22Rv1 (cell line): Measurements from ENCODE around the gene COL23A1.

Source experiments
- H3K27ac ChIP-seq: fragments of 450-650 bp; 2 replicates; pipeline ENCODE4 v1.5.1; 2017
- ZFX ChIP-seq: fragments of 450-650 bp; IDR thresholded peaks from 2 replicates; pipeline ENCODE4 v1.6.1; 2017; ENCODE audit warnings: antibody characterized with exemption, borderline replicate concordance
- TF ChIP-seq, protein P1 (sequence below): fragments of 450-650 bp; IDR thresholded peaks from 2 replicates; pipeline ENCODE4 v1.5.1; 2017; ENCODE audit warnings: mild to moderate bottlenecking

COL23A1 gene

DNA sequence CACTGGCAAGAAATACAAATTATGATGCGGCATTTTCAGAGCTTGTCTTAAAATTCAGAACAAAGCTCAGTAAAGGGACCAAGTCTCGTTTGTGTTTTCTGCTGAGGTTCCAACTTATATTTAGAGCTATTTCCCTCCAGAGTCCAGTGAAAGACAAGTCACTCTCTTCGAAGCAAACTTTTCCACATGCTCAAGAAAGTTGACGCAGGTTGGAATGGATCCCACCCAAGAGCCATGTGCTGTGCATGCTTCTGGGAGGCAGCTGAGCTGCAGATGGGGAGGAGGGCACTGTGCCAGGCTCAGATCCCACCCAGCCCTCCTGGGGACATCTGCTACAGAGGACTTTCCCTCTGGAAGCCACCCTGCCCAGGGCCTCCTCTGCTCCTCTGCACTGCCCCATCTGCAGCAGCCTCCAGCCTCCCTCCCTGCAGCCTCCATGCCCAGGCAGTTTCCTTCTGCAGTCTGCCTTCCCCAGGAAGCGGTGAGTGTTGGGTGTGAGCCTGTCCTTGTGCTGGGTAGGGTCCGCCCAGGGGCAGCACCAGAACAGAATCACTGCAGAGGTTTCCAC lies 75.3 kb downstream of the COL23A1 start:
- TF ChIP-seq, protein P1, sequence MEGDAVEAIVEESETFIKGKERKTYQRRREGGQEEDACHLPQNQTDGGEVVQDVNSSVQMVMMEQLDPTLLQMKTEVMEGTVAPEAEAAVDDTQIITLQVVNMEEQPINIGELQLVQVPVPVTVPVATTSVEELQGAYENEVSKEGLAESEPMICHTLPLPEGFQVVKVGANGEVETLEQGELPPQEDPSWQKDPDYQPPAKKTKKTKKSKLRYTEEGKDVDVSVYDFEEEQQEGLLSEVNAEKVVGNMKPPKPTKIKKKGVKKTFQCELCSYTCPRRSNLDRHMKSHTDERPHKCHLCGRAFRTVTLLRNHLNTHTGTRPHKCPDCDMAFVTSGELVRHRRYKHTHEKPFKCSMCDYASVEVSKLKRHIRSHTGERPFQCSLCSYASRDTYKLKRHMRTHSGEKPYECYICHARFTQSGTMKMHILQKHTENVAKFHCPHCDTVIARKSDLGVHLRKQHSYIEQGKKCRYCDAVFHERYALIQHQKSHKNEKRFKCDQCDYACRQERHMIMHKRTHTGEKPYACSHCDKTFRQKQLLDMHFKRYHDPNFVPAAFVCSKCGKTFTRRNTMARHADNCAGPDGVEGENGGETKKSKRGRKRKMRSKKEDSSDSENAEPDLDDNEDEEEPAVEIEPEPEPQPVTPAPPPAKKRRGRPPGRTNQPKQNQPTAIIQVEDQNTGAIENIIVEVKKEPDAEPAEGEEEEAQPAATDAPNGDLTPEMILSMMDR, result no peak
- no peak for TF ChIP-seq ZFX
- no peak overlapping the region for H3K27ac ChIP-seq

DNA sequence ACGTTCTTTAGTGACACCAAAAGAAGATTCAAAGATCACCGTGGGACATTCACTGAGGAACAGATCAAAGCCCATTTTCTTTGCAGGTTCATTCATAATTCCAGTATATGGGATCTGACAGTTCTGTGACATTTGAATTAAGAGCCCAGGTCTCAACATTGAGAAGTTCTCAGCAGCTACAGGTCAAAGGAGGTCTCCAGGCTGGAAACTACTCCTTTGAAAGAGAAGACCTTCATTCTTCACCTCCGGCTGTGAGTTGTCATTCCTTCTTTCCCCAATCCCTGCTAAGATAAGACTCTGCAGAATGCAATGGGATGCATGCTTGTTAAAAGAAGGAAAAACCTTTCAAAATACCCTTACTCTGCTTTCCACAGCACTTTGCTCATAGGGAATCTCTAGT lies 79.0 kb downstream of the COL23A1 start:
- TF ChIP-seq, protein P1, result no peak
- no peak for TF ChIP-seq ZFX
- no peak overlapping the region for H3K27ac ChIP-seq

DNA sequence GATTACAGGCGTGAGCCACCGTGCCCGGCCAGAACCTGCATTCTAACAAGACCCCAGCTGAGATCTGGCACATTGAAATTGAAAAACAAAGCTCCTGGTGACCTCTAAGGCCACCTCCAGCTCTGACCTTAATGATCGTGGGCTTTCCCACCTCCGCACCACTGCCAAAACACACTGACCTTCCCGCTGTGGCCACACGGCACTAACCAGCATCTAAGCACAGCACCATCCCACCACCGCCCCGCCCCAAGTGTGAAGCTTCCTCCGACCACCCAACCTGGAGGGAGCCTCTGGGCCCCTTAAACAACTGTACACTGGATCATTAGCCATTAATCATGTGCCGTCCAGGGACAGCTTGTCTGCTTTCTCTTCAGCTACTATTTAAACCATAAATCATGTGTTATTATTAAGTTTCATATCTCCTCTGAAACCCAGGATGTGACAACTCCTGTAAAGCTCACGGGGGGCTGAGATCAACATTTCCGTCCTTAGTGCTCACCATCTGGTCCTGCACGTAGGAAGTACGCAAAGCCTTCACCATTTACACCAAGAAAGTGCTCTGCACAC lies 80.6 kb downstream of the COL23A1 start:
- H3K27ac ChIP-seq, result no peak overlapping the region
- no peak for TF ChIP-seq ZFX
- TF ChIP-seq, protein P1, result no peak

DNA sequence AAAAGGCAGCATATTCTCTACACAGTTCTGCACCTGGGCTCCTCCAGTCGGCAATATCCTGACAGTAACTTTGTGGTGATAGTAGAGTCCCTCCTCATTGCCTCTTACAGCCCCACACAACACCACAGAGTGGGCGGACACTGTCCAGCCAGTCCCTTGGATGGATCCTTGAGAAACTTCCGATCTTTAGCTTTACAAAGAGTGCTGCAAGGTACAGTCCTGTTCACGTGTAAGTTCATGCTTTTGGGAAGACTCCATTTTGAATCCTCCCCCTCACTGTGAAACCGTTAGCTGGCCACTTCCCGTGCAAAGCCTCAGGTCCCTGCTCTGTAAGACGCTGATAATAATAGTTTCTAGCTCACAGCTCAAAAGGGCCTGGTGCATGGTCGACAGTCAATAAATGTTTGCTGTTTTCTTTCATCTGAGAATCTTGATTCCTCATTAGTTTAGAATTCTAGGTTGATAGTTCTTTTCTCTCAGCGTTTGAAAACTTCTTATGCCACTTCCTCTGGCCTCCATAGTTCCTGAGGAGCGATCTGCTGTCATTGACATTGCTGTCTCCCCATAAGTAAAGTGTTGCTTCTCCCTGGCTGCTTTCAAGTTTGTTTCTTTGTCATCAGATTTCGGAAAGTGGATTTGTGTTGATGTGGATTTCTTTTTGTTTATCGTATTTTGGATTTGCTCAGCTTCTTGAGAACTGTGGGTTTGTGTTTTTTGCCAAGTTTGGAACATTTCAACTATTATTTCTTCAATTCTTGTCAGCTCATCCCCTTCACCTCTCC lies 82.9 kb downstream of the COL23A1 start:
- TF ChIP-seq, protein P1, result no peak
- TF ChIP-seq ZFX, result no peak
- H3K27ac ChIP-seq, result no peak overlapping the region

DNA sequence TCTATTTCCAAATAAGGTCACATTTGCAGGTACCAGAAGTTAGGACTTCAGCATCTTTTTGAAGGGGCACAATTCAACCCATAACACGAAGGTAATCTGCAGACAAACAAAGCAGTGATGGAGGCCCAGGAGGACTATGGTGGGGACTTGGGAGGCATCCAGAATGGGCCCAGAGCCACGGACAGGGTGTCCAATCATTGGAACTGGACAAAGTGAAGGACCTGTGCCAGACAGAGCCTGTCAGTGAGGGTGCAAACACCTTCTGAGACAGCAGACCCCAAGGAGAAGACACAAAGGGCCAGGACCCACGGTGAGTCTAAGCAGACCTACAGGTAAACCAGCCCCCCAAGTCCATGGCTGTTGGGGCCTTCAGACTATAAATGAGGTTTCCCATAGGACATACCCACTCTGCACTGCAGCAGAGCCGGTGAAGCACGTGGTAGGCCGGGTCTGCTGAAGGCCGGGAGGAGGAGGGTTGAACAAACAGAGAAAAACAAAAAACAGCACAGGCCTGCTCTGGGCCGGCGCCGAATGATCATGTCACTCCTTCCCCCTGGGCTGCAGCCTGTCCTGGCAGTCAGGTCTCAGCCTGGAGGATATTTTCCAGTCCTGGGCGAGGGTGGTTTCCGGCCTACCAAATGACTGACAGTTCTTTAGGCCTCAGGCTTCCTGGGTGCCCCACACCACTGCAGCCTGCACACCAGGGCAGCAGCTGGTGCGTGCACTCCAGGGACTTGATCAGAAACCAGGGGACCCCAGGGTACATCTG lies 84.4 kb downstream of the COL23A1 start:
- TF ChIP-seq, protein P1, result no peak
- no peak for TF ChIP-seq ZFX
- H3K27ac ChIP-seq, result no peak overlapping the region

DNA sequence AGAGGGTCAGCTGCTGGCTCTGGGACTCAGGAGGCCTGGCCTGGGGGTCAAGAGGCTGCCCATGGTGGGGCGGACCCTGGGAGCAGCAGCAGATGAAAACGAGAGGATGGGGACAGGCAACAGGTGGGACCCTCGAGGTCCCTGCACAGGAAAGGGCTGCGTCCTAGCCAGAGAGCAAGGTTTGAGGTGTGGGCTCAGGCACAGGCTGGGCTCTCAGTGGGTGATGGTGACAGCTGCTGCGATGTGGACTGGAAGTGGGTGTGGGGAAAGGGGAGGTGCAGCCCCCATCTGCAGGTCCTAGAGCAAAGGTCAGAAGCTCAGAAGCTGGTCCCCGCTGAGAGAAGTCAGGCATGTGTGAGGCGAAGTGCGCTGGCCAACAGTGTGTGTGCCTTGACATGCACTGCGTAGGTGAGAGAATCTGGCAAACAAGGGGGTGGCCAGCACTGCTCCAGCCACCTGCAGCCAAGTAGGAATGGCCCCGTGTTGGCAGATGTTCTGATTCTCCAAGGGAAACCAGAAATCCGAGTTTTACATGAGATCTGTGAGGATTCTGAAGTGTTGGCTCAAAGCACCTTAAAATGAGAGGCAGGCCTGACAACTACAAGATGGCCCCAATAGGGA lies 85.7 kb downstream of the COL23A1 start:
- TF ChIP-seq, protein P1, result no peak
- TF ChIP-seq ZFX, result no peak

More for the DNA sequence above, 85.7 kb downstream of the COL23A1 start:
- no peak overlapping the region for H3K27ac ChIP-seq
